ENCODE data around the gene GRM8. TPM values are rescaled to one million over a fixed set of nuclear protein-coding genes. Genes with fewer than 3 reads are reported as not detected.

GRM8 gene
- total RNA-seq, 4 donors from 2014 or later = 1.0 to 5.0 TPM; not detected in 2

DNA sequence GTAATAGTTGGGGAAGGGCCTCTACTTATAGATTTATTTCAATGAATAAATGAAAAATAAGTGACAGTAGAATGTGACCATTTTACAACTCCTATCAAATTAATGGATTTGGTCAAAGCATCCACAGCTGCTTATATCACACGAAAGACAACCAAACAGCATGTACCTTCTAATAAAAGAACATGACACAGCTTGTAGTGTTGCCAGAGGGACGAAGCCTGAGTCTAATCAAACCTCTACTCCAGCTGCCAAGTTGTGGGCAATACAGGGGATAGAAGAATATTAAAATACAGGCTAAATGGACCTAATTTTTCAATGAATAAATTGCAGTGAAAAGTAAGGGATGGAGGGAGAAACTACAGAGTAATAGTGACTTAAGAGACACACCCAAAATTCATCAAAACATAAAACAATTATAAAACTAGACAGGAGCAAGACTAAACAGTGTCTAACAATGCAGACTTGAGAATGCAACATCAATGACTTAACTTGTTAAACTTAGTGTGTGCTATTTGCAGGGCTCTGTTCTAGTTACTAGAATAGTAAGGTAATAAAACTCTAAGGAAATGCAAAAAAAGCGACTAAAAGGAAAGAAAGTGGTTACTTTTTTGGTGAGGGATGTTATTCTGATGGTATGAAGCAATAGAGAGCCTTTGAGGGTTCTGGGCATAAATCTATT is 853.8 kb downstream of the GRM8 start:
- Histone ChIP-seq H3K27ac (no peak overlapping the region), H3K4me1 (no peaks in the 10 kb centered on the region), H3K36me3 (no peaks in the 10 kb centered on the region), H3K27me3 (no peaks in the 10 kb centered on the region), H3K9me3 (peaks cover 0 to 3% (median 0%) of the 10 kb centered on the region in 4 donors), H3K4me3 (no peak overlapping the region)
- no peak for TF ChIP-seq POLR2A (IDR thresholded peaks at IDR 0.05)
- TF ChIP-seq, protein P1, sequence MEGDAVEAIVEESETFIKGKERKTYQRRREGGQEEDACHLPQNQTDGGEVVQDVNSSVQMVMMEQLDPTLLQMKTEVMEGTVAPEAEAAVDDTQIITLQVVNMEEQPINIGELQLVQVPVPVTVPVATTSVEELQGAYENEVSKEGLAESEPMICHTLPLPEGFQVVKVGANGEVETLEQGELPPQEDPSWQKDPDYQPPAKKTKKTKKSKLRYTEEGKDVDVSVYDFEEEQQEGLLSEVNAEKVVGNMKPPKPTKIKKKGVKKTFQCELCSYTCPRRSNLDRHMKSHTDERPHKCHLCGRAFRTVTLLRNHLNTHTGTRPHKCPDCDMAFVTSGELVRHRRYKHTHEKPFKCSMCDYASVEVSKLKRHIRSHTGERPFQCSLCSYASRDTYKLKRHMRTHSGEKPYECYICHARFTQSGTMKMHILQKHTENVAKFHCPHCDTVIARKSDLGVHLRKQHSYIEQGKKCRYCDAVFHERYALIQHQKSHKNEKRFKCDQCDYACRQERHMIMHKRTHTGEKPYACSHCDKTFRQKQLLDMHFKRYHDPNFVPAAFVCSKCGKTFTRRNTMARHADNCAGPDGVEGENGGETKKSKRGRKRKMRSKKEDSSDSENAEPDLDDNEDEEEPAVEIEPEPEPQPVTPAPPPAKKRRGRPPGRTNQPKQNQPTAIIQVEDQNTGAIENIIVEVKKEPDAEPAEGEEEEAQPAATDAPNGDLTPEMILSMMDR (IDR thresholded peaks at IDR 0.05) = no peak
- DNase-seq = no peak

DNA sequence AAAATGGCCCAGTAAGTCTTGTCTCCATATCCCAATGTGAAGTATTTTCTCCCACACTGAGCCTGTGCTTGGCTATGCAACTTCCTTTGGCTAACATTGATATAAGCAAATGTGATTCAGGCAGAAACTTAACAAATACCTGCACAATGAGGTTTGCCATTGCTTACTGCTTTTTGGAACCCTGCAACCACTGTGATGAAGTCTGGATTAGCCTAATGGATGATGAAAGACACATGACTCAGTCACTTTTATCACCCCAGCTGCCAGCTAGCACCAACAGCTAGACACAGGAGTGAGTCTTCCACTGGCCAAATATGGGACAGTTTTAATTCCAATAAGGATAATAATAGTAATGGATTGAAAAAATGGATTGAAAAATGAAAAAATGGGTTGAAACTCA is 854.5 kb downstream of the GRM8 start:
- no peak overlapping the region for H3K4me3 ChIP-seq
- DNase-seq = no peak
- H3K36me3 ChIP-seq = no peaks in the 10 kb centered on the region
- H3K27ac ChIP-seq = no peak overlapping the region
- H3K27me3 ChIP-seq = no peaks in the 10 kb centered on the region
- no peaks in the 10 kb centered on the region for H3K4me1 ChIP-seq
- no peak for TF ChIP-seq POLR2A (IDR thresholded peaks at IDR 0.05)
- TF ChIP-seq, protein P1 (IDR thresholded peaks at IDR 0.05) = no peak
- peaks cover 0 to 3% (median 0%) of the 10 kb centered on the region in 4 donors for H3K9me3 ChIP-seq

DNA sequence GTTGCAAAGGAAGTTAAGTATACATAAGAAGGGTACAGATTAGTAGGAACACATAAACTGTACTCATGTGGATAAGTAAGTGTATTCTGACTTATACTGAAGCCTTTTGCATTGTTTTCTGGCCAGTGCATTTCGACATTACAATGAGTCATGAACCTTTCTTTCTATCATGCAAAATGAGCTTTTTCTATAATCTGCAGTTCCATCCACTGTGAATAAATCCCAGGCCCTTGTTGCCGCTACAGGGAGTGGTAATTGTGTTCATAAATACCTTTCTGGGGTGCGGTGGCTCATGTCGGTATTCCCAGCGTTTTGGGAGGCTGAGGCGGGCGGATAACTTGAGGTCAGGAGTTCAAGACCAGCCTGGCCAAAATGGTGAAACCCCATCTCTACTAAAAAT is 858.3 kb downstream of the GRM8 start:
- no peak overlapping the region for H3K4me3 ChIP-seq
- DNase-seq = no peak
- H3K4me1 ChIP-seq = no peaks in the 10 kb centered on the region
- H3K36me3 ChIP-seq = no peaks in the 10 kb centered on the region
- no peaks in the 10 kb centered on the region for H3K27me3 ChIP-seq
- peaks cover 0 to 3% (median 0%) of the 10 kb centered on the region in 4 donors for H3K9me3 ChIP-seq
- no peak overlapping the region for H3K27ac ChIP-seq
- TF ChIP-seq, protein P1 (IDR thresholded peaks at IDR 0.05) = no peak
- TF ChIP-seq POLR2A (IDR thresholded peaks at IDR 0.05) = no peak

Small RNA genes lying within 50 kb of the gene (small RNA-seq; reads per million reads assigned to genes)
- 0 to 0.19 reads per million in 2 donors for gene MIR592

Other genes with a start within 250 kb of the GRM8 start
- gene ZNF800, start 139.8 kb upstream of the GRM8 start, total RNA-seq = 10 to 100 TPM; 25.9 to 48.1 (median 30.9) TPM